ENCODE data around the gene BRF1. TPM values are rescaled to one million over a fixed set of nuclear protein-coding genes. Genes with fewer than 3 reads are reported as not detected.

Gene BRF1
- total RNA-seq, 1 experiment from 2014 or later: 41.8 TPM

DNA sequence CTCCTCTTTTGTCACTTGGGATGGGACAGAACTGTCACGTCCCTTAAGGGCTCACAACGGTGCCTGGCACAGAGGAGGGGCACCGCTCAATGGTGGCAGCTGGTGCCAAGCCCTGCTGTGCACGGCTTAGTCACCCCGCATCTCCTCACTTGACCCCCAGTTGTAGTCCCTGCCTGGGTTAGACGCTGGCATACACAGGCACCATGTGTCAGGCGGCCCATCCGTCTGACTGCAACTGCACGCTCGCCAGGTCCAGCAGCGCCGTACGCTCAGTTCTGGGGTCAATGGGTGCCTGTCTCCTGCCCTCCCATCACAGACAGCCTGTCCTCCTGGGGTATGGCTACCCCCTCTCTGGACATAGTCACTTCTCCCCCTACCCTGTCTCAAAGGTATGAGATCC, 12.2 kb upstream of the BRF1 start:
- BruUV-seq (replicated peaks): no TSS peak
- no peaks in the 10 kb centered on the region for H3K36me3 ChIP-seq (ENCODE audit: insufficient read depth, low read length, poor library complexity, severe bottlenecking)
- no peaks in the 10 kb centered on the region for H3K27me3 ChIP-seq (replicated peaks; ENCODE audit: insufficient read depth, low read depth, low read length, poor library complexity)
- H3K4me3 ChIP-seq (ENCODE audit: low read depth, low read length, poor library complexity, severe bottlenecking): no peak overlapping the region
- ChIA-PET CTCF (no interaction called here), POLR2A (ENCODE audit: low non-redundant PET) (no interaction called here)
- no peaks in the 10 kb centered on the region for H3K9me3 ChIP-seq (ENCODE audit: low read depth, low read length, poor library complexity, severe bottlenecking)
- intact Hi-C loops (cut with micrococcal nuclease; ENCODE audit: unreplicated experiment): no loop called here
- no peak overlapping the region for H3K27ac ChIP-seq (ENCODE audit: low read depth, low read length, poor library complexity, severe bottlenecking)
- TF ChIP-seq, protein P1, sequence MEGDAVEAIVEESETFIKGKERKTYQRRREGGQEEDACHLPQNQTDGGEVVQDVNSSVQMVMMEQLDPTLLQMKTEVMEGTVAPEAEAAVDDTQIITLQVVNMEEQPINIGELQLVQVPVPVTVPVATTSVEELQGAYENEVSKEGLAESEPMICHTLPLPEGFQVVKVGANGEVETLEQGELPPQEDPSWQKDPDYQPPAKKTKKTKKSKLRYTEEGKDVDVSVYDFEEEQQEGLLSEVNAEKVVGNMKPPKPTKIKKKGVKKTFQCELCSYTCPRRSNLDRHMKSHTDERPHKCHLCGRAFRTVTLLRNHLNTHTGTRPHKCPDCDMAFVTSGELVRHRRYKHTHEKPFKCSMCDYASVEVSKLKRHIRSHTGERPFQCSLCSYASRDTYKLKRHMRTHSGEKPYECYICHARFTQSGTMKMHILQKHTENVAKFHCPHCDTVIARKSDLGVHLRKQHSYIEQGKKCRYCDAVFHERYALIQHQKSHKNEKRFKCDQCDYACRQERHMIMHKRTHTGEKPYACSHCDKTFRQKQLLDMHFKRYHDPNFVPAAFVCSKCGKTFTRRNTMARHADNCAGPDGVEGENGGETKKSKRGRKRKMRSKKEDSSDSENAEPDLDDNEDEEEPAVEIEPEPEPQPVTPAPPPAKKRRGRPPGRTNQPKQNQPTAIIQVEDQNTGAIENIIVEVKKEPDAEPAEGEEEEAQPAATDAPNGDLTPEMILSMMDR (conservative IDR thresholded peaks at IDR 0.05; ENCODE audit: low read depth, low read length): no peak
- no peak for TF ChIP-seq EZH2 (IDR thresholded peaks at IDR 0.05; ENCODE audit: borderline replicate concordance, low read depth, low read length, poor library complexity, severe bottlenecking)
- H3K4me1 ChIP-seq (ENCODE audit: insufficient read depth, low read length, poor library complexity, severe bottlenecking): peaks cover 17% of the 10 kb centered on the region
- no peak for DNase-seq (ENCODE audit: low spot score)

DNA sequence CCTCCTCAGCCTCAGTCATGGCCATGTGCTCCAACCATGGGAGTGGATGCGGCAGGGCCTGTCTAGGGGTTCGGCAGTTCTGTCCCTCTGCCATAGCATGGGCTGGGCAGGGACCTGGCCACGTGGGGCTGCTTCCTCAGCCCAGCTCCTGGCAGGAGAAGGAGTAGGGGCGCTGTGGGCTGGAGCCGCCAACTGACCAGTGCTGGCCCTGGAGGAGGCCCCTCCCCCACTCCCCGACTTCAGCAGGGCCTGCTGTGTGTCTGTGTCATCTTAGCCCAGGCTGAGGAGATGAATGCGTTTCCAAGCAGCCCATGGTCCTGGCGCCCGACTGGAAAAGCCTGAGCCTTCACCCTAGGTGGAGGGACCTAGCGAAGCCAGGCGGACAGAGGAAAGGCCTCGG, 11.0 kb upstream of the BRF1 start:
- no peaks in the 10 kb centered on the region for H3K36me3 ChIP-seq (ENCODE audit: insufficient read depth, low read length, poor library complexity, severe bottlenecking)
- ChIA-PET POLR2A (ENCODE audit: low non-redundant PET) (no interaction called here), CTCF (no interaction called here)
- H3K4me3 ChIP-seq (ENCODE audit: low read depth, low read length, poor library complexity, severe bottlenecking): no peak overlapping the region
- BruUV-seq (replicated peaks): no TSS peak
- TF ChIP-seq, protein P1 (conservative IDR thresholded peaks at IDR 0.05; ENCODE audit: low read depth, low read length): no peak
- TF ChIP-seq EZH2 (IDR thresholded peaks at IDR 0.05; ENCODE audit: borderline replicate concordance, low read depth, low read length, poor library complexity, severe bottlenecking): no peak
- H3K9me3 ChIP-seq (ENCODE audit: low read depth, low read length, poor library complexity, severe bottlenecking): no peaks in the 10 kb centered on the region
- no peak overlapping the region for H3K27ac ChIP-seq (ENCODE audit: low read depth, low read length, poor library complexity, severe bottlenecking)
- intact Hi-C loops (cut with micrococcal nuclease; ENCODE audit: unreplicated experiment): no loop called here
- H3K27me3 ChIP-seq (replicated peaks; ENCODE audit: insufficient read depth, low read depth, low read length, poor library complexity): no peaks in the 10 kb centered on the region
- H3K4me1 ChIP-seq (ENCODE audit: insufficient read depth, low read length, poor library complexity, severe bottlenecking): peaks cover 14% of the 10 kb centered on the region
- DNase-seq (ENCODE audit: low spot score): no peak

DNA sequence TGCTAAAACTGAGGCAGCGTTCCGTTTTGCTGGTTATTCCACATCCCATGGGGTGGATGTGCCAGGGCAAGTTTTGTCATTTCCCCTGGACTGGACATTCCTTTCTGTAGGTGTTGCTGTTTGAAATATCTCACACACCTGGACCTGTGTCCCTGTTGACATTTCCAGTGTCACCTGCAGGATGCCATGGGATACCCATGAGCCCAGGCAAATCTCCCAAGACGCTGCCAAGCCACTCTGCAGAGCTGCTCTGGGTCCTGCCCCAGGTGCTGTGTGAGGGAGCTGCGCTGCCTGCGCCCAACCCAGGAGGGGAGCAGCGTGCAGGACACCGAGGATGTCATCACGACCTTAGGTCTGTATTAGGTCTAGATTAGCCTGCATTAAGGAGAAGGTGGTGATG, 8.6 kb upstream of the BRF1 start:
- BruUV-seq (replicated peaks): no TSS peak
- Histone ChIP-seq H3K36me3 (ENCODE audit: insufficient read depth, low read length, poor library complexity, severe bottlenecking) (no peaks in the 10 kb centered on the region), H3K4me3 (ENCODE audit: low read depth, low read length, poor library complexity, severe bottlenecking) (no peak overlapping the region), H3K27me3 (replicated peaks; ENCODE audit: insufficient read depth, low read depth, low read length, poor library complexity) (no peaks in the 10 kb centered on the region), H3K27ac (ENCODE audit: low read depth, low read length, poor library complexity, severe bottlenecking) (no peak overlapping the region), H3K9me3 (ENCODE audit: low read depth, low read length, poor library complexity, severe bottlenecking) (no peaks in the 10 kb centered on the region), H3K4me1 (ENCODE audit: insufficient read depth, low read length, poor library complexity, severe bottlenecking) (peaks cover 5% of the 10 kb centered on the region)
- DNase-seq (ENCODE audit: low spot score): no peak
- intact Hi-C loops (cut with micrococcal nuclease; ENCODE audit: unreplicated experiment): no loop called here
- TF ChIP-seq, protein P1 (conservative IDR thresholded peaks at IDR 0.05; ENCODE audit: low read depth, low read length): no peak
- no peak for TF ChIP-seq EZH2 (IDR thresholded peaks at IDR 0.05; ENCODE audit: borderline replicate concordance, low read depth, low read length, poor library complexity, severe bottlenecking)
- POLR2A ChIA-PET (ENCODE audit: low non-redundant PET): no interaction called here
- CTCF ChIA-PET: interaction anchor here (0.5 kb wide), 1 partner anchor 1280 kb away, joined by 3 read pairs; no protein-coding TSS in a partner anchor

Data from A673 (cell line).